ENCODE results near the gene PTPA. TPM values are rescaled to one million over a fixed set of nuclear protein-coding genes. Genes with fewer than 3 reads are reported as not detected.

The PTPA gene
- total RNA-seq, 5 donors from 2014 or later (not counting 1 experiment from before 2014, with no cell fraction given) = 51.3 to 71.5 (median 65.5) TPM

DNA sequence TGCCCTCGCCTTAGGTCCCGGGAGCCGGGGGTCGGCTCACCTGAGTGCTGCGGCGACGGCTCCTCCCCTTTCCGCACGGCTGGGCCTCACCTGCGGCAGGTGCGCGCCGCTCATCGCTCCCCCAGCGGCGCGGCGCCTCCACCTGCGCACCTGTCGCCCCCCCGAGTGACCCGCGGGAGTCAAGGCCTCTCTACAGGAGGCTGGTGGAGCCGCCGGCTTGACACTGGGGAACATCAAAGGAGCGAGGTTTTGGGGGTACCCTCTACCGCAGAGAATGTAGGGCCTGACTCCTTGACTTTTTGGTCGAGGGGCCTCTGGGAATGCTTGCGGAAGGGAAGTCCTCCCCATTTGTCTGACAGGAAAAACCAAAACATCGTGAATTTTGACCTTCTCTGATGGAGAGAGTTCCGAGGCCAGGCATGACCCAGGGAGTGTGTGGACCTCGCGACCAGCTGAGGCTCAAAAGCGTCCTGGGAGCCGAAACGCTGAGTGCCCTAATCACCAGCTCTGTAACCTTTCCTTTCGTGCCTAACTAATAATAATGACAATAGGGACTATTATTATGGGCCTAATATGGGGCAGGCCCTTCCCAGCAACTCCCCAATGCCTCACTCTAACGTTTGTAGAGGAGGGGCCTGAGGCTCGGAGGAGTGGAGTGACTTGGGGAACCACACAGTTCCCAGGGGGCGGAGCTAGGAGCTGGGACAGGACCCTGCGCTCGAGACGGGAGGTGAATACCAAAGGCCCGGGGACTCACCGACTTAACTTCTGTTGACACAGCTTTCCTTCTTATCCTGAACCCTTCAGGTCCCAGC lies 67.6 kb downstream of the PTPA start:
- ChIA-PET CTCF (interaction anchor here in 1 of 2 donors (0.6 to 1.6 kb wide), 6 partner anchors 36 to 446 kb away, joined by 3 to 7 read pairs (median 5); partner anchors contain the start of gene NTMT1), POLR2A (interaction anchor here (0.5 to 0.8 kb wide), 8 partner anchors 12 to 729 kb away, joined by 3 to 7 read pairs (median 3); partner anchors contain the start of gene C9orf50 (in 1 of the 2))
- H3K27me3 ChIP-seq (replicated peaks in 1 of 2; ENCODE audit: control insufficient read depth in 2 of 2, extremely low read depth in 1 of 2, insufficient read depth in 2 of 2, low read length in 1 of 2) = peaks cover 0 to 45% of the 10 kb centered on the region in 2 experiments
- H3K27ac ChIP-seq (ENCODE audit: low read length) = no peak overlapping the region
- H3K9me3 ChIP-seq = no peaks in the 10 kb centered on the region
- H3K4me1 Mint-ChIP-seq = peaks cover 4 to 10% (median 7%) of the 10 kb centered on the region in 3 donors
- ATAC-seq (replicated peaks in 1 of 4) (no peak), DNase-seq (no peak)
- H3K27ac Mint-ChIP-seq = no peak overlapping the region
- 22% methylated on average over 33 of the region's 45 CpGs for WGBS (ENCODE audit: insufficient coverage)
- peaks cover 0 to 38% of the 10 kb centered on the region in 2 experiments for H3K4me1 ChIP-seq (ENCODE audit: control insufficient read depth in 1 of 2, extremely low read depth in 1 of 2, insufficient read depth in 2 of 2, low read length in 2 of 2)
- no peaks in the 10 kb centered on the region for H3K9me3 Mint-ChIP-seq
- H3K4me3 ChIP-seq (ENCODE audit: control insufficient read depth in 1 of 2, extremely low read depth in 1 of 2, low read length in 1 of 2) = peak overlapping the region in 1 of 2 donors; percentile 80
- no peaks in the 10 kb centered on the region for H3K36me3 Mint-ChIP-seq
- no peaks in the 10 kb centered on the region for H3K36me3 ChIP-seq (ENCODE audit: control insufficient read depth in 2 of 2, extremely low read depth in 1 of 2, insufficient read depth in 1 of 2, low read length in 1 of 2)
- H3K27me3 Mint-ChIP-seq = no peaks in the 10 kb centered on the region
- H3K4me3 Mint-ChIP-seq = peak overlapping the region in 2 of 3 donors; percentile 37 to 87

DNA sequence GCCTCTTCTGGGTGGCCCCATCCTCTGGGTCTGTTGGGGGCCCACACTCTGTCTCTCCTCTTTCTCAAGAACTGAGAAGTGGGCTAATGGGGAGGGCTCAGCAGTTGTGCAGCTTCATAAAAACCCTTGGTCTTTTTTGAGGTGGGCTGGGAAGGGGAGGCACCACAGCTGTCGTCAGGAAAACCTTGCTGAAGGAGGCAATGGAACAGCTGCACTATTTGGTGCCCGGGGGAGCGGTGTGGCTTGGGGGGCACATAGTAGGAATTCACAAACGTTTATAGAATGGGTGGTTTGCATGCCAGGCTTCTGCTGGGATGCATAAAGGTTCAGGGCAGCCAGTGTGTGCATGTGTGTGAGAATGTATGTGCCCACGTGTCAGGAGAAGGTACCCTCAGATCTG lies 70.0 kb downstream of the PTPA start:
- WGBS (ENCODE audit: insufficient coverage) = 89% methylated on average over 5 of the region's 5 CpGs
- H3K36me3 ChIP-seq (ENCODE audit: control insufficient read depth in 2 of 2, extremely low read depth in 1 of 2, insufficient read depth in 1 of 2, low read length in 1 of 2) = no peaks in the 10 kb centered on the region
- Mint-ChIP-seq H3K27me3 (no peaks in the 10 kb centered on the region), H3K27ac (no peak overlapping the region), H3K4me1 (peaks cover 0 to 11% (median 2%) of the 10 kb centered on the region in 3 donors), H3K36me3 (no peaks in the 10 kb centered on the region), H3K9me3 (no peaks in the 10 kb centered on the region), H3K4me3 (no peak overlapping the region)
- DNase-seq (no peak), ATAC-seq (replicated peaks in 1 of 4) (no peak)
- H3K27me3 ChIP-seq (replicated peaks in 1 of 2; ENCODE audit: control insufficient read depth in 2 of 2, extremely low read depth in 1 of 2, insufficient read depth in 2 of 2, low read length in 1 of 2) = peaks cover 0 to 32% of the 10 kb centered on the region in 2 experiments
- no peak overlapping the region for H3K4me3 ChIP-seq (ENCODE audit: control insufficient read depth in 1 of 2, extremely low read depth in 1 of 2, low read length in 1 of 2)
- H3K27ac ChIP-seq (ENCODE audit: low read length) = no peak overlapping the region
- POLR2A ChIA-PET = no interaction called here
- CTCF ChIA-PET = no interaction called here
- peaks cover 0 to 24% of the 10 kb centered on the region in 2 experiments for H3K4me1 ChIP-seq (ENCODE audit: control insufficient read depth in 1 of 2, extremely low read depth in 1 of 2, insufficient read depth in 2 of 2, low read length in 2 of 2)
- H3K9me3 ChIP-seq = no peaks in the 10 kb centered on the region

DNA sequence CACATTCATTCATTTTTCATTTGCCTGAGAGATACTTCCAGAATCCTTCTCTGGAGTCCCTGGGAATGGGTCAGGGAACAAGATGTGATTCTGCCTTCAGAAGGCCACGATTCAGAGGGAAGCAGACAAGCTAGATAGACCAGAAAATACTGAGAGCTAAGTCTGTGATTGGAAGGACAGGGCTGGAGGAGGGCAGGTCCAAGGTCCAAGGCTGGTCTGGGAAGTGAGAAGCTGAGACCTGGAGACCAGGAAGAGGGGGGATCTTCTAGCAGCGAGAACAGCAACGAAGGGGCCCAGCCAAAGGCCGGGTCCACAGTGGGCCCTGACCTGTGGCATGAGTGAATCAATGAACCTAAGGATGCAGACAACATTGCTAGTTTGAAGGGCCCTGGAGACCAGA lies 70.9 kb downstream of the PTPA start:
- 81% methylated on average over 3 of the region's 4 CpGs for WGBS (ENCODE audit: insufficient coverage)
- CTCF ChIA-PET = no interaction called here
- no peak for ATAC-seq (replicated peaks in 1 of 4)

DNA sequence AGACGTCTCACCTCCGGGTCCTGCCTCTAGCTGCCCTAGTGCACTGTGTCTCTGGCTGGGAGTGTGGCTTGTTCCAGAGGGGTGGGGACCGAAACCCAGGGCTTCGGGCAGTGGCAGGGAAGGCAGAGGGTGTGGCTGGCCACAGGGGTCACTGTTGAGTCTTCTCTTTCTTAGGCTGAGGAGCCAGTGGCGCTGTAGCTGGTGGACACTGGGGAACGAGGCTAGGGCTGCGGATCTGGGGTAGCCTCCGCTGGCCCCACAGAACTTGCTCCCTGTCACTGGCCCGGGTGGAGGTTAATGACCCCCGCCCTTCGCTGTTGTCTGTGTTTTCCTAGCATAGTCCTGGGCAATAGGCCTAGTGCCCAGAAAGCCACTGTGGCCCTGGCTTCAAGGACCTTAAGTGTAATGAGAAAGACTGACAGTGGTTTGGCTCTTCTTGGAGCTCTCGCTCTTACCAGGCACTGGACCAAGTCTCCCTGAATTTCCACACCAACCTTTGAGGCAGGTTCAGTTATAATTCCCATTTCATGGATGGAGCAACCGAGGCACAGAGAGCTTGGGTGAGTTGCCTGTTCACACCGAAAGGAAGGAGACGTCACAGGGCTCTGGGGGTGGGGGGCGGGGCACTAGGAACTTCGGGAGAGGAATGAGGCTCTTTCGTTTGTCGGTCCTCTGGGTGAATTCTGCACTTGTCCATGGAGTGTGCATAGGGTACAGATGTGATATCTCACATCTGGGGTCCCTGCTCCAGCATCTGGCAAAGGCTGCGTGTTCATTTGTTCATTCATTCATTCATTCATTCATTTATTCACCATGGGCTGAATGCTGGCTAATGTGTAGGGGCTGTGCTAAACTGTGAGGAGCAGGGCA lies 71.6 kb downstream of the PTPA start:
- no peaks in the 10 kb centered on the region for H3K9me3 ChIP-seq
- no peak overlapping the region for H3K27ac ChIP-seq (ENCODE audit: low read length)
- Mint-ChIP-seq H3K36me3 (no peaks in the 10 kb centered on the region), H3K27me3 (no peaks in the 10 kb centered on the region), H3K9me3 (peaks cover 0 to 1% (median 0%) of the 10 kb centered on the region in 3 donors), H3K4me1 (peaks cover 0 to 9% (median 2%) of the 10 kb centered on the region in 3 donors), H3K27ac (no peak overlapping the region), H3K4me3 (no peak overlapping the region)
- ChIA-PET CTCF (no interaction called here), POLR2A (no interaction called here)
- DNase-seq = no peak
- ATAC-seq (replicated peaks in 1 of 4) = no peak
- no peaks in the 10 kb centered on the region for H3K36me3 ChIP-seq (ENCODE audit: control insufficient read depth in 2 of 2, extremely low read depth in 1 of 2, insufficient read depth in 1 of 2, low read length in 1 of 2)
- H3K4me3 ChIP-seq (ENCODE audit: control insufficient read depth in 1 of 2, extremely low read depth in 1 of 2, low read length in 1 of 2) = no peak overlapping the region
- H3K27me3 ChIP-seq (replicated peaks in 1 of 2; ENCODE audit: control insufficient read depth in 2 of 2, extremely low read depth in 1 of 2, insufficient read depth in 2 of 2, low read length in 1 of 2) = peaks cover 0 to 32% of the 10 kb centered on the region in 2 experiments
- H3K4me1 ChIP-seq (ENCODE audit: control insufficient read depth in 1 of 2, extremely low read depth in 1 of 2, insufficient read depth in 2 of 2, low read length in 2 of 2) = peaks cover 0 to 17% of the 10 kb centered on the region in 2 experiments
- WGBS (ENCODE audit: insufficient coverage) = 85% methylated on average over 14 of the region's 20 CpGs

More for the DNA sequence above, 70.9 kb downstream of the PTPA start:
- Mint-ChIP-seq H3K27ac (no peak overlapping the region), H3K36me3 (no peaks in the 10 kb centered on the region), H3K4me3 (no peak overlapping the region), H3K4me1 (peaks cover 0 to 11% (median 2%) of the 10 kb centered on the region in 3 donors), H3K9me3 (no peaks in the 10 kb centered on the region), H3K27me3 (no peaks in the 10 kb centered on the region)
- Histone ChIP-seq H3K4me1 (ENCODE audit: control insufficient read depth in 1 of 2, extremely low read depth in 1 of 2, insufficient read depth in 2 of 2, low read length in 2 of 2) (peaks cover 0 to 18% of the 10 kb centered on the region in 2 experiments), H3K27ac (ENCODE audit: low read length) (no peak overlapping the region), H3K36me3 (ENCODE audit: control insufficient read depth in 2 of 2, extremely low read depth in 1 of 2, insufficient read depth in 1 of 2, low read length in 1 of 2) (no peaks in the 10 kb centered on the region), H3K4me3 (ENCODE audit: control insufficient read depth in 1 of 2, extremely low read depth in 1 of 2, low read length in 1 of 2) (no peak overlapping the region), H3K9me3 (no peaks in the 10 kb centered on the region), H3K27me3 (replicated peaks in 1 of 2; ENCODE audit: control insufficient read depth in 2 of 2, extremely low read depth in 1 of 2, insufficient read depth in 2 of 2, low read length in 1 of 2) (peaks cover 0 to 32% of the 10 kb centered on the region in 2 experiments)
- POLR2A ChIA-PET = no interaction called here
- DNase-seq = no peak

DNA sequence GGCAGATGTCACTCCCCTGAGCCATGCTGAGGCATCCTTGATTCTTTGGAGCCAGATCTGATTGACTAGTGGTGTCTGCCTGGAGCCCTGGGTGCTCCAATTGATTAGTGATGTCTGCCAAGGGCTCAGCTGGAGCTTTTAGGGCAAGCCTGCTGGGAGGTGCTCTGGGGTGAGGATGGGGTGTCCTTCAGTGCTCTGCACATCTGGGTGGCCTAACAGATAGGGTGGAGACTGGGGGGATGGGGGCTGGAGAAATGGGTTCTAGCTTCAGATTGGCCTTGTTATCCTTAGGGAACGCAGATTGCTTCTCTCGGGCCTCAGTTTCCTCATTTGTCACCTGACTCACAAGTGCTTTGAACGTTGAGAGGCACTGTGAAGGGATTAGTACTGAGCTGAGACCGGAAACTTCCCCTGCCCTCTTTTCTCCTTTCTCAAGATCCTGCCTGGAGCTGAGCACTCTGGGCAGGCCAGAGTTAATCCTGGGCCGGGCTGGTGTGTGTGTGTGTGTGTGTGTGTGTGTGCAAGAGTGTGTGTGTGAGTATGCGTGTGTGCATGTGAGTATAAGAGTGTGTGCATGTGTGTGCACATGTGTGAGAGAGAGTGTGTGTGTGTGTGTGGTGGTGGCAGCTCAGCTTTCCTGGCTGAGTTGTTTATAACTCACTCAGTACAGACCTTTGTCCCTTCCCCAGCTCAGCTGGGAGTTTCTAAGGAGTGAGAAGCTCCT lies 72.4 kb downstream of the PTPA start:
- ChIA-PET POLR2A (interaction anchor here in 1 of 2 donors (0.7 kb wide), 1 partner anchor 425 kb away, joined by 3 read pairs; no protein-coding TSS in a partner anchor), CTCF (interaction anchor here in 1 of 2 donors (1.0 kb wide), 1 partner anchor 10 kb away, joined by 5 read pairs; no protein-coding TSS in a partner anchor)
- Mint-ChIP-seq H3K9me3 (peaks cover 0 to 1% (median 0%) of the 10 kb centered on the region in 3 donors), H3K27ac (no peak overlapping the region), H3K36me3 (no peaks in the 10 kb centered on the region), H3K27me3 (no peaks in the 10 kb centered on the region), H3K4me1 (peaks cover 0 to 9% (median 2%) of the 10 kb centered on the region in 3 donors), H3K4me3 (no peak overlapping the region)
- Histone ChIP-seq H3K27ac (ENCODE audit: low read length) (no peak overlapping the region), H3K4me1 (ENCODE audit: control insufficient read depth in 1 of 2, extremely low read depth in 1 of 2, insufficient read depth in 2 of 2, low read length in 2 of 2) (peaks cover 0 to 12% of the 10 kb centered on the region in 2 experiments), H3K27me3 (replicated peaks in 1 of 2; ENCODE audit: control insufficient read depth in 2 of 2, extremely low read depth in 1 of 2, insufficient read depth in 2 of 2, low read length in 1 of 2) (peaks cover 0 to 31% of the 10 kb centered on the region in 2 experiments), H3K9me3 (no peaks in the 10 kb centered on the region), H3K4me3 (ENCODE audit: control insufficient read depth in 1 of 2, extremely low read depth in 1 of 2, low read length in 1 of 2) (no peak overlapping the region), H3K36me3 (ENCODE audit: control insufficient read depth in 2 of 2, extremely low read depth in 1 of 2, insufficient read depth in 1 of 2, low read length in 1 of 2) (no peaks in the 10 kb centered on the region)
- DNase-seq (no peak), ATAC-seq (replicated peaks in 1 of 4) (no peak)
- WGBS (ENCODE audit: insufficient coverage) = no CpG with 5 or more reads among the region's 6 CpGs
